OCI-LY3 (cell line): ENCODE data around the gene CSF3R.

Experiments used
- H2AFZ ChIP-seq: fragments of 200-600, 300-600 bp; shearing (Covaris generic); 2 replicates; pipeline ENCODE4 v1.6.0; 2014; ENCODE audit warnings: antibody characterized with exemption, low read depth, low read length
- H3K27ac ChIP-seq: fragments of 200-600, 300-600 bp; sonication (generic); 2 replicates; pipeline ENCODE4 v1.5.1; 2014; ENCODE audit warnings: mild to moderate bottlenecking, low read length, moderate library complexity, mixed read lengths
- H3K27me3 ChIP-seq: fragments of 200-600, 300-600 bp; sonication (generic); 2 replicates; pipeline ENCODE4 v1.6.1; 2014; ENCODE audit warnings: low read depth, low read length, mixed read lengths
- H3K36me3 ChIP-seq: fragments of 200-600, 300-600 bp; sonication (generic); replicated peaks from 2 replicates; pipeline ENCODE3; 2014; ENCODE audit warnings: low read depth, low read length, mixed read lengths
- H3K4me1 ChIP-seq: fragments of 300-600, 200-600 bp; sonication (generic); 2 replicates; pipeline ENCODE4 v1.6.1; 2014; ENCODE audit warnings: low read length, mixed read lengths
- H3K4me2 ChIP-seq: fragments of 200-600, 300-600 bp; sonication (generic); 2 replicates; pipeline ENCODE4 v1.6.1; 2014; ENCODE audit warnings: low read length, mixed read lengths
- H3K4me3 ChIP-seq: fragments of 300-600, 200-600 bp; sonication (generic); 2 replicates; pipeline ENCODE4 v1.5.1; 2014; ENCODE audit warnings: antibody characterized with exemption, mild to moderate bottlenecking, low read length, moderate library complexity
- H3K79me2 ChIP-seq: fragments of 300-600, 200-600 bp; shearing (Covaris generic); 2 replicates; pipeline ENCODE4 v1.6.1; 2014; ENCODE audit warnings: mild to moderate bottlenecking, low read length, mixed read lengths
- H3K9ac ChIP-seq: fragments of 300-600, 200-600 bp; shearing (Covaris generic); 2 replicates; pipeline ENCODE4 v1.6.0; 2014; ENCODE audit warnings: mild to moderate bottlenecking, low read length, moderate library complexity
- H3K9me3 ChIP-seq: fragments of 200-600, 300-600 bp; shearing (Covaris generic); 2 replicates; pipeline ENCODE4 v1.6.1; 2014; ENCODE audit warnings: low read length, mixed read lengths; ENCODE audit not compliant: insufficient read depth
- H4K20me1 ChIP-seq: fragments of 200-600, 300-600 bp; sonication (generic); 2 replicates; pipeline ENCODE4 v1.6.1; 2016; ENCODE audit warnings: low read length, mixed read lengths; ENCODE audit not compliant: insufficient read depth
- CTCF ChIP-seq: fragments of 200-600, 300-600 bp; sonication (generic); IDR thresholded peaks from 2 replicates; pipeline ENCODE4 v1.5.1; 2014; ENCODE audit warnings: antibody characterized with exemption, low read length, low read depth
- EZH2phosphoT487 ChIP-seq: fragments of 200-600 bp; shearing (Covaris generic); IDR thresholded peaks from 2 replicates; pipeline ENCODE4 v1.6.1; 2018; ENCODE audit warnings: antibody characterized with exemption, mixed run types, low read depth

CSF3R gene

GRCh38 chr1:36417931-36418330, 64.8 kb downstream of the CSF3R start:
- Histone ChIP-seq H2AFZ (no peak overlapping the region), H4K20me1 (no peaks in the 10 kb centered on the region), H3K79me2 (no peaks in the 10 kb centered on the region), H3K9me3 (no peaks in the 10 kb centered on the region), H3K36me3 (no peaks in the 10 kb centered on the region), H3K9ac (no peak overlapping the region), H3K27me3 (no peaks in the 10 kb centered on the region), H3K4me1 (peaks cover 5% of the 10 kb centered on the region; the same call in 1 of the 2 replicates), H3K4me2 (no peak overlapping the region), H3K4me3 (no peak overlapping the region), H3K27ac (no peak overlapping the region)
- TF ChIP-seq EZH2phosphoT487: no peak
- TF ChIP-seq CTCF: no peak
